HG03097 (cell line): ENCODE results near the gene C1QTNF8.

Experiments used
- ATAC-seq: cut with Tn5 transposase; IDR thresholded peaks from one replicate; pipeline ENCODE4 v1.9.1; 2021; ENCODE audit not compliant: unreplicated experiment, low FRiP score

Gene C1QTNF8

GRCh38 chr16:1096169-1097082, at the start of gene C1QTNF8:
C1QTNF8 (minus strand) TSS chr16:1096244; CDS start chr16:1094922, 1,322 bp downstream.
- no peak for ATAC-seq

- no peak for ATAC-seq
Measured at GRCh38 chr16:1145383-1146100, 49.5 kb upstream of the C1QTNF8 start.

DNA sequence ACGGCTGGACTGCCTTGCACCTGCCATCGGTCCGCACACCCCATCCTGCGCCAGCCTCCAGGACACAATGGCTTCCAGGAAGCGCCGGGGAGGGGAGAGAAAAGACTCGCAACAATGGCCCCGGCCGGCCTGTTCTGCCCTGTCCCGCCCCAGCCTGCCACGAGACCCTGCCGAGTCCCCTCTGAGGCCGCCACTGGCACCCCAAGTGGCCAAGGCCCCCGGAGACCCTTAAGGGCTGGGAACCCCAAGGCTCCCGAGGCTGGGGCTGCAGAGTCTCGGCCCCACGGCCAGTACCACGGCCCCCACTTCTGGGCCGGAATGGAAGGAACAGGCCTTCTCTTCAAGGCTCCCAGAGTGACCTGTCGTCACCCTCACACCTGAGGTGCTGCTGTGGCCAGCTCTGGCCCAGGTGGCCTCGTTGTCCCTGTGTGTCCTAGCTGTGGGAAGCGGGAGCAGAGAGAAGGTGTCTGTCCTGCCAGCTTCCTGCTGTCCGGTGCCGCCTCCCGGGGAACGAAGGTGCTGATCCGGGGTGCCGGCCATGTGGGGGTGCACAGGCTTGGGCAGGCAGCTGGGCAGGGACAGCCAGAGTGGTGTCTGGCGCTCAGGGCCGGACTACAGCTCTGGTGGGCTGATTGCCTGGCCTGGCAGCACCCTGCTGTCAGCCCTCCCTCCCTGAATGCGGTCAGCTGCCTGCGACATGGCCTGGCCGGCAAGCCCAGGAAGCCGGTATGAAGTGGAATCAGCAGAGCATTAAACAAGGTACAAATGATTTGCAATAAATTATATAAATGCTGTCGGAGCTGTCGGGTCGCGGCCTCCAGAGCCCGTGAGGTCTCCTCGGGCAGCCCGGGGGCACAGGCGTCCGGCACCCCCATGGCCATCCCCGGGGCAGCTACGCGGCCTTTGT, 48.7 kb upstream of the C1QTNF8 start:
- no peak for ATAC-seq

- ATAC-seq: no peak
Measured at GRCh38 chr16:1143761-1144450, 47.9 kb upstream of the C1QTNF8 start.

DNA sequence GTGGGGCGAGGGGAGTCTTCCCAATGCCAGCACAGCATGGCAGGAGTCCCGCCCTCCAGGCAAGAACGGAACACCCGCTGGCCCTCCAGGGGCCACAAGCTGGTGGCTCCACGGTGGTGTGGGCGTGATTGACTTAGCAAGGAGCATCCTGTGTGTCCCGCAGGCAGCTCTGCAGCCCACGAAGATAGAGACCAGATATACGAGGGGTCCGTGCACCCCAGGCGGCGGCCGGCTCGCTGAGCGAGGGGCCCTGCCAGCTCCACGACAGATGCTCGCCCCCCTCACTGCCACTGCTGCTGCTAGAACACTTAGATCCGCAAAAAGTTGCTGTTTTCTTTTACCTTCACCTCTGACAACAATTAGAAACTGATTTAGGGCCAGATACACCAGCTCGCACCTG, 46.9 kb upstream of the C1QTNF8 start:
- ATAC-seq: no peak

DNA sequence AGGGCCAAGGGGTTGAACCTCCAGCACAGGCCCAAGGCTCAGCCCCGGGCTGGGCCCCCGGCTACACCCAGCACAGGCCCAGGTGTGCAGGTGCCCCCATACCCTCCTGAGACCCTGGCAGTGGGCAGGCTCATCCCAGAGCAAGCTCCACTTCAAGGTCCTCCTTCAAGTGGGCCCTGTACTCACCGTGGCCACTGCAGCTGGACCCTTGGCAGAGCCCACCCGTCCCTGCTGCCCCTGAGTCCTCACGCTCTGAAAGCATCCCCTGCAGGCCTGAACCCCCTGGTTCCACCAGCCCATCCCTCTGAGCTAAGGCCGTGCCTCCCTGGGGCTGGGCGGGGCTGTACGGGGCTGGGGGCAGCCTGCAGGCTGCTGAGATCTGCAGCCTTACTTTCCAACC, 45.7 kb upstream of the C1QTNF8 start:
- no peak for ATAC-seq

- no peak for ATAC-seq
Measured at GRCh38 chr16:1141191-1141590, 45.1 kb upstream of the C1QTNF8 start.

DNA sequence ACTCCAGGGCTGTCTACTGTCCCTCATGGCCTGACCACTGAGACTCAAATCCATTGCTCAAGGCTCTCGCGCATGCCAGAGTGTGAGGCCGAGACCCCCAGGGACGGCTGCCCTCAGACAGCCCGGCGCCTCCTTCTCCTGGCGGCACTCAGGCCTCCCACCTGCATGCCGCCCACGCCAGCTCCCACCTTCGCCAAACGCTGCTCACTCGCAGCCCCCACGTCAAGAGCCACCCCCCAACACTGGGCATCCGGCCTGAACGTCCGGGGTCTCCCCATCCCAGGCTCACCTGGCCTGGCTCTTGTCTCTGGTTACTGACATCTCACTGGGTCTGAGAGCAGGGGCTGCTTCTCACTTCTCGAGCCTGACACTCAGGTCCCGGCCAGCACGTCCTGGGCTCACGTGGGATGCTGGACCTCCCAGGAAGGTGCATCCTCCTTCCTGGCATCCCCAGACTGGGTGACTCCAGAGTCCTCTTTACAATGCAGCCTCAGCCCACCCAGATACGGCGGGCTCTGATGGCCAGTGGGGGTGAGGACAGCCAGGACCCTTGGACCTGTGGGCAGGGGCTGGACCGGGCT, 44.6 kb upstream of the C1QTNF8 start:
- no peak for ATAC-seq

GRCh38 chr16:1137604-1138003, 41.6 kb upstream of the C1QTNF8 start:
- ATAC-seq: no peak

GRCh38 chr16:1135459-1135825, 39.4 kb upstream of the C1QTNF8 start:
- ATAC-seq: no peak

DNA sequence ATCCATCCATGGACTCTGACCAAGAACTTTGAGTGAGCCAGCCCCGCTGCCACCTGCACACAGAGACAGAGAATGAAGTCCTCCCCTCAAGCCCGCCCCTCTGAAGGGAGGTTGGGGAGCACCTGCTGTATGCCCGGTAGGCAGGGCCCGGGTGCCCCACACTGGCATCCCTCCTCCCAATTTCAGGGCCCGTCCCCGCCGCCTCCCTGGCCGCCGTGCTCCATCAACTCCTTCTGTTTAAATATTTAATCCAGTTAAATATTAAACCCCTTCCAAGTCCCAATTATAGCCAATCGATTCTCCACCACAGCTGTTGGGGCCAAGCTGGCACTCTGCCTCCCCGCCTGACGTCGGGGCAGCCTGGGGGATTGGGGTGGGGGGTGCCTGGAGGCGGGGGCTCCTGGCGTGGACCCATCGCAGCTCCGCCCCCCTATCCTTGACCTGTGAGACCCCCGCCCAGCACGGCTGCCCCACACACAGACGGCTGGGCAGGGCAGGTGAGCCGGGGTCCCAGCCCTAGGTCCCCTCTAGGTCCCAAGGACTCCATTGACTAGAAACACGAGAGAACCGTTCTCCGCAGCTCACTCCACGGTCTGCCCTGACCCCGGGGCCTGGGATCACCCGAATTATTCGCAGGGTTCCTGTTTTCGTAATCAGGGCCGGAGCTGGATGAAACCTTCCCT, 38.9 kb upstream of the C1QTNF8 start:
- ATAC-seq: no peak

- no peak for ATAC-seq
Measured at GRCh38 chr16:1133810-1134520, 37.9 kb upstream of the C1QTNF8 start.

DNA sequence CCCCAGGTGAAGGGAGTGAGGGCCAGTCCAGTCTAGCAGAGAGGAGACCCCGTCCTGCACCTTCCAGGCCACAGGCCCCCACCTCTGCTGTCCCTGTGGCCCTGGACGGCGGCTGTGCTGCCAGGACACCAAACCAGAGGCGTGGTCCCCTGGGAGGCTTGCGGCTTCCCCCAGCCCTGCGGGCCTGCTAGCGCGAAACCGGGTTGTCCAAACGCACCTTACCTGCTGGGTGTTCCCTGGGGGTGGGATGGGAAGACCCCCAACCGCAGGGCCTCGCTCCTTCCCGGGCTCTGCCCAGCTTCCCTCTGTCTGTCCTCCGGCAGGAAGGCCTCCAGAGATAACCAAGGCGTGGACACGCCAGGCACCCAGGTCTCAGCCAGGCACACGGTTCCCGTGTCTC, 37.2 kb upstream of the C1QTNF8 start:
- ATAC-seq: no peak

DNA sequence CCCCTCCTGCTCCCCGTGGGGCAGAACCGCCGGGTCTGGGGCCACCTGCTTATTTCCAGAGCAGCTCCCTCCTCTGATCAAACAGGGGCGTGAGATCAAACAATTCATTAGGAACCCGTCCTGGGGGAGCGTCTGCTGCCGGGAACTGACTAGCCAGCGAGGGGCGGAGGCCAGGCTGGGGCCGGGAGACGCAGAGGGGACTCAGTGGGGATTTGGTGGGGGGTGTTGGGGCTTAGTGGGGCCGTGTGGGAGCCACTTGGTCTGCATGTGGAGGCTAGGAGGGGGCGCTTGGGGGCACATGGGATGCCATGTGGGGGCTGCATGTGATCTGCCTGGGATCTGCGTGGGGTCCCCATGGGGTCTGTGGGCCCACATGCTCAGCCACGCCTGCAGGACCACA, 36.4 kb upstream of the C1QTNF8 start:
- ATAC-seq: no peak

- no peak for ATAC-seq
Measured at GRCh38 chr16:1131378-1131994, 35.4 kb upstream of the C1QTNF8 start.

GRCh38 chr16:1130382-1130781, 34.3 kb upstream of the C1QTNF8 start:
- no peak for ATAC-seq

- ATAC-seq: no peak
Measured at GRCh38 chr16:1129106-1129960, 33.3 kb upstream of the C1QTNF8 start.
